GM23248 (cell line): ENCODE data around the gene FGF22.

Source experiments
- EZH2 ChIP-seq: fragments of 200-600 bp; sonication (generic); IDR thresholded peaks from 2 replicates; pipeline ENCODE4 v1.6.1; 2018; ENCODE audit warnings: antibody characterized with exemption, mild to moderate bottlenecking; ENCODE audit not compliant: insufficient read depth, poor library complexity, severe bottlenecking
- EZH2phosphoT487 ChIP-seq: fragments of 200-600 bp; sonication (generic); IDR thresholded peaks from 2 replicates; pipeline ENCODE4 v1.6.1; 2018; ENCODE audit warnings: antibody characterized with exemption, moderate library complexity, mild to moderate bottlenecking, low read depth; ENCODE audit not compliant: insufficient read depth

DNA sequence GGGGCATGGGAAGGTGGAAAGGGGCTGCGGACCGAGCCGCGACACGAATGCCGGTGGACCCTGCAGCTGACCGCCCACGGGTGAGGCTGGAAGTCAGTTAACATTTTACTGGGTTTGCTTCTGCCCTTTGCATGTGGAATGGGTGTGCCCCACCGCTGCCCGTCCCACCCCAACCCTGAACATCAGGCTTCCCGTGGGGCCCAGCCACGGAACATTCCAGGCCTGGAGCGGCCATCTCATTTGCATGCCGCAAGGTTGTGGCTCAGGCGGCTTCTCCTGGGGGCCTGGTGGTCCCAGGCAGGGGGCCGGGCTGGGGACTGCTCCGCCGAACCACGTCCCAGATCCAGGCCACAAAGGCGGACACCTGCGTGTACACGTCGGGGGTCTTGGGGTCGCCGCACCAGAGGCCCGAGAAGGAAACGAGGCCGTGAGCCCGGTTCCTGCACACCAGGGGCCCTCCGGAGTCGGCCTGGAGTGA, 45.8 kb downstream of the FGF22 start:
- no peak for TF ChIP-seq EZH2
- TF ChIP-seq EZH2phosphoT487: no peak
